DND-41 (cell line): ENCODE results near the gene PUM1.

Experiments
- ATAC-seq: fragments of 200-7000 bp; cut with Tn5 transposase; 3 replicates; pipeline ENCODE4 v1.9.1; 2021; ENCODE audit warnings: low read depth; ENCODE audit not compliant: insufficient read depth
- DNase-seq: peaks from one replicate; pipeline ENCODE4 v3.0.0-alpha.2; 2020
- H2AFZ ChIP-seq: 2 replicates; pipeline ENCODE4 v1.6.0; 2012; ENCODE audit warnings: low read depth, low read length
- H3K27ac ChIP-seq: 2 replicates; pipeline ENCODE4 v1.5.1; 2012; ENCODE audit warnings: low read length, inconsistent platforms
- H3K27me3 ChIP-seq: fragments of 200-600 bp; sonication (generic); 2 replicates; pipeline ENCODE4 v1.6.0; 2012; ENCODE audit warnings: low read length, mild to moderate bottlenecking, inconsistent platforms; ENCODE audit not compliant: insufficient read depth, poor library complexity
- H3K36me3 ChIP-seq: 2 replicates; pipeline ENCODE4 v1.5.1; 2012; ENCODE audit warnings: low read length, inconsistent platforms; ENCODE audit not compliant: insufficient read depth
- H3K4me1 ChIP-seq: 2 replicates; pipeline ENCODE4 v1.5.1; 2012; ENCODE audit warnings: mild to moderate bottlenecking, low read length; ENCODE audit not compliant: insufficient read depth
- H3K4me2 ChIP-seq: 2 replicates; pipeline ENCODE4 v1.6.0; 2012; ENCODE audit warnings: mild to moderate bottlenecking, moderate library complexity, low read length, inconsistent platforms; ENCODE audit not compliant: insufficient read depth
- H3K4me3 ChIP-seq, 2 experiments: fragments of 200-600 bp in 1 of 2; shearing (Covaris generic) in 1 of 2; 2 replicates each; pipeline ENCODE4 v1.5.1; 2012 to 2016; ENCODE audit warnings: inconsistent platforms in 2 of 2, low read length in 2 of 2, mild to moderate bottlenecking in 2 of 2, low read depth in 1 of 2, moderate library complexity in 1 of 2
- H3K79me2 ChIP-seq: 2 replicates; pipeline ENCODE4 v1.6.0; 2012; ENCODE audit warnings: low read length, inconsistent platforms; ENCODE audit not compliant: insufficient read depth
- H3K9ac ChIP-seq: 2 replicates; pipeline ENCODE4 v1.6.0; 2012; ENCODE audit warnings: low read depth, mild to moderate bottlenecking, inconsistent platforms, low read length, moderate library complexity
- H3K9me3 ChIP-seq: 2 replicates; pipeline ENCODE4 v1.5.1; 2012; ENCODE audit warnings: low read length, moderate library complexity, mild to moderate bottlenecking, inconsistent platforms; ENCODE audit not compliant: insufficient read depth, severe bottlenecking
- H4K20me1 ChIP-seq: 2 replicates; pipeline ENCODE4 v1.6.0; 2012; ENCODE audit warnings: low read length; ENCODE audit not compliant: insufficient read depth
- EZH2 ChIP-seq: IDR thresholded peaks from 3 replicates; pipeline ENCODE4 v1.6.1; 2012; ENCODE audit warnings: borderline replicate concordance, low read depth, mild to moderate bottlenecking, moderate library complexity, low read length, inconsistent platforms; ENCODE audit not compliant: severe bottlenecking
- TF ChIP-seq, protein P1 (sequence below): IDR thresholded peaks from 2 replicates; pipeline ENCODE4 v1.5.1; 2012; ENCODE audit warnings: borderline replicate concordance, low read length, moderate library complexity, mild to moderate bottlenecking; ENCODE audit not compliant: poor library complexity, severe bottlenecking; ENCODE audit errors: extremely low read depth

The PUM1 gene

GRCh38 chr1:30965924-30966599 is 99.5 kb downstream of the PUM1 start:
- DNase-seq: no peak
- Histone ChIP-seq H3K27me3 (no peaks in the 10 kb centered on the region), H3K9ac (no peak overlapping the region), H3K4me2 (no peak overlapping the region), H3K4me1 (no peaks in the 10 kb centered on the region), H3K79me2 (peaks cover 61% of the 10 kb centered on the region), H2AFZ (no peak overlapping the region), H3K9me3 (no peaks in the 10 kb centered on the region), H3K4me3 (no peak overlapping the region), H3K36me3 (peaks cover 99% of the 10 kb centered on the region), H4K20me1 (peaks cover 47% of the 10 kb centered on the region), H3K27ac (no peak overlapping the region)
- no peak for ATAC-seq
- TF ChIP-seq EZH2: no peak
- TF ChIP-seq, protein P1, sequence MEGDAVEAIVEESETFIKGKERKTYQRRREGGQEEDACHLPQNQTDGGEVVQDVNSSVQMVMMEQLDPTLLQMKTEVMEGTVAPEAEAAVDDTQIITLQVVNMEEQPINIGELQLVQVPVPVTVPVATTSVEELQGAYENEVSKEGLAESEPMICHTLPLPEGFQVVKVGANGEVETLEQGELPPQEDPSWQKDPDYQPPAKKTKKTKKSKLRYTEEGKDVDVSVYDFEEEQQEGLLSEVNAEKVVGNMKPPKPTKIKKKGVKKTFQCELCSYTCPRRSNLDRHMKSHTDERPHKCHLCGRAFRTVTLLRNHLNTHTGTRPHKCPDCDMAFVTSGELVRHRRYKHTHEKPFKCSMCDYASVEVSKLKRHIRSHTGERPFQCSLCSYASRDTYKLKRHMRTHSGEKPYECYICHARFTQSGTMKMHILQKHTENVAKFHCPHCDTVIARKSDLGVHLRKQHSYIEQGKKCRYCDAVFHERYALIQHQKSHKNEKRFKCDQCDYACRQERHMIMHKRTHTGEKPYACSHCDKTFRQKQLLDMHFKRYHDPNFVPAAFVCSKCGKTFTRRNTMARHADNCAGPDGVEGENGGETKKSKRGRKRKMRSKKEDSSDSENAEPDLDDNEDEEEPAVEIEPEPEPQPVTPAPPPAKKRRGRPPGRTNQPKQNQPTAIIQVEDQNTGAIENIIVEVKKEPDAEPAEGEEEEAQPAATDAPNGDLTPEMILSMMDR: no peak

DNA sequence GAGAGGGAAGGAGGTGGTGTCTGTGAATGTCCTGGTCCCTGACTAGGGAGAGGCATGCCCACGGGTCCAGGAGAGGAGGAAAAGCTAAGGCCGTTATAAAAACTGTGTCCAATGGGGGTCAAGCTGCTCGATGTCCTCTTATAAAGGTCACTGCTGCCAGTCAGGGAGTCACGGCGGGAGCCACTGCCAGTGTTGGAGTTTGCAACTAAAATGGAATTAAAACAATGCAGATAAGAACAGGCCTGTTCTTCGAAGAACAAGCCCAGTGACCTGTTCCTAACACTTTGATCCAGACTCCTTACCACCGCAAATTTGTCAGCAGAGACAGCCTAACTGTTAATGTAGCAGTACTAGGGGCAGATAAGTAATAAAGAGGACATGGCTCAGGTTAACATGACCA is 100.8 kb downstream of the PUM1 start:
- H3K9me3 ChIP-seq: no peaks in the 10 kb centered on the region
- H3K4me1 ChIP-seq: no peaks in the 10 kb centered on the region
- TF ChIP-seq, protein P1: no peak
- TF ChIP-seq EZH2: no peak
- H2AFZ ChIP-seq: no peak overlapping the region
- DNase-seq: no peak
- peaks cover 99% of the 10 kb centered on the region for H3K36me3 ChIP-seq
- no peak overlapping the region for H3K4me2 ChIP-seq
- no peak for ATAC-seq
- H3K27me3 ChIP-seq: no peaks in the 10 kb centered on the region
- no peak overlapping the region for H3K9ac ChIP-seq
- peaks cover 61% of the 10 kb centered on the region for H3K79me2 ChIP-seq
- no peak overlapping the region for H3K4me3 ChIP-seq
- H3K27ac ChIP-seq: no peak overlapping the region
- H4K20me1 ChIP-seq: peaks cover 45% of the 10 kb centered on the region

GRCh38 chr1:30962609-30963508 is 102.7 kb downstream of the PUM1 start:
- no peak overlapping the region for H2AFZ ChIP-seq
- no peaks in the 10 kb centered on the region for H3K27me3 ChIP-seq
- no peak overlapping the region for H3K4me2 ChIP-seq
- ATAC-seq (no peak), DNase-seq (no peak)
- no peak for TF ChIP-seq EZH2
- TF ChIP-seq, protein P1: no peak
- no peak overlapping the region for H3K9ac ChIP-seq
- no peak overlapping the region for H3K4me3 ChIP-seq
- no peaks in the 10 kb centered on the region for H3K4me1 ChIP-seq
- H3K79me2 ChIP-seq: peaks cover 64% of the 10 kb centered on the region
- H3K9me3 ChIP-seq: no peaks in the 10 kb centered on the region
- H3K27ac ChIP-seq: no peak overlapping the region
- H4K20me1 ChIP-seq: peaks cover 42% of the 10 kb centered on the region
- H3K36me3 ChIP-seq: peaks cover 98% of the 10 kb centered on the region
